HL-60 (cell line): Measurements from ENCODE around the gene FARP1.

ENCODE experiments used
- CTCF ChIP-seq: IDR thresholded peaks from one replicate; pipeline ENCODE4 v1.5.1; 2011; ENCODE audit warnings: low read length, control low read depth, inconsistent platforms; ENCODE audit not compliant: insufficient read depth
- GABPA ChIP-seq: IDR thresholded peaks from 2 replicates; pipeline ENCODE4 v1.6.1; 2012; ENCODE audit warnings: low read depth
- POLR2AphosphoS5 ChIP-seq: IDR thresholded peaks from 2 replicates; pipeline ENCODE4 v1.6.1; 2012; ENCODE audit warnings: low read depth
- REST ChIP-seq: IDR thresholded peaks from 2 replicates; pipeline ENCODE4 v1.6.1; 2012; ENCODE audit warnings: low read depth; ENCODE audit not compliant: insufficient replicate concordance
- SPI1 ChIP-seq: IDR thresholded peaks from 2 replicates; pipeline ENCODE4 v1.6.1; 2012; ENCODE audit warnings: low read depth, mild to moderate bottlenecking, borderline replicate concordance

- no peak for TF ChIP-seq CTCF
- TF ChIP-seq POLR2AphosphoS5 = no peak
- TF ChIP-seq REST = no peak
- TF ChIP-seq GABPA = no peak
- TF ChIP-seq SPI1 = no peak
Observed at GRCh38 chr13:98504029-98504351, 361.1 kb downstream of the FARP1 start.
